ENCODE data around the gene KIDINS220. TPM values are rescaled to one million over a fixed set of nuclear protein-coding genes. Genes with fewer than 3 reads are reported as not detected.

Gene KIDINS220
- total RNA-seq, 2 experiments from 2014 or later = 22.7 to 24.4 TPM

DNA sequence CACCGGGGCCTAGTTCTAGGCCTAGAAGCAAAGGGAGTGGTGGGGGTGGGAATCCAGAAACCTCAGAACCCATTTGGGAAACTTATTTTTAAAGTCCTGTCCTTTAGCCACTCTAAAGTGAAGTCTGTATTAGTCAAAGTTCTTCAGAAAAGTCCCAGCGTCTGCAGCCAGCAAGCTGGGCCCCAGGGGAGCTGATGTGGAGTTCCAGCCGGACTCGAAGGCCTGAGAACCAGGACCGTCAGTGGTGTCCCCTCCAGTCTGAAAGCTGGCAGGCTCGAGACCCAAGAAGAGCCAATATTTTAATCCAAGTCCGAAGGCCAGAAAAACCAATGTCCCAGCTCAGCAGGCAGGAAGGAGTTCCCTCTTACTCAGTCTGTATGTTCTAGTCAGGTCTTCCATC, 123.1 kb downstream of the KIDINS220 start:
- DNase-seq (no peak), ATAC-seq (no peak)
- intact Hi-C loops (cut with DNase I, micrococcal nuclease) = no loop called here
- Mint-ChIP-seq H3K9me3 (ENCODE audit: low read depth) (peaks cover 7% of the 10 kb centered on the region), H3K27ac (no peak overlapping the region), H3K36me3 (ENCODE audit: low read depth) (no peaks in the 10 kb centered on the region), H3K4me3 (no peak overlapping the region), H3K27me3 (peaks cover 6% of the 10 kb centered on the region), H3K4me1 (no peaks in the 10 kb centered on the region)
- ChIA-PET POLR2A (no interaction called here), CTCF (interaction anchor here (0.8 kb wide), 1 partner anchor 723 kb away, joined by 3 read pairs; no protein-coding TSS in a partner anchor)

DNA sequence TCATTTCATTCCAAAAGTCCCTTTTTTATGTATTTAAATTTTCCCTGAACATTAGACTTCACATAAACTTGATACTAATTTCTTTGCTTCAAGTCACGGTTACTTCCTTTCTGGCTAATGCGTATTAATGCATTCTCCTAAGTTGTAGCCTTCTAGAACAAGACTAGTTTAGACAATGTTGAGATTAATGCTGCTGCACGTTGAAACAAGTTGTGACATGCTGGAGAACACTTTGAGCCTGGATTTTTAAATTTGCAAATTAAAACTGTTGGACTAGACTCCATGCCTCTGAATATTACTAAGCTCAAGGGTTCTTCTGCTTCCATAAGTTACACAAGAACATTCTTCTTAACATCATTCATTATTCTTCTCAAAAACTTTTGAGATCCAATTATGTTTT, 126.5 kb downstream of the KIDINS220 start:
- CTCF ChIA-PET = interaction anchor here (0.6 kb wide), 1 partner anchor 83 kb away, joined by 3 read pairs; no protein-coding TSS in a partner anchor
- Mint-ChIP-seq H3K9me3 (ENCODE audit: low read depth) (peaks cover 6% of the 10 kb centered on the region), H3K27me3 (peaks cover 6% of the 10 kb centered on the region), H3K4me1 (no peaks in the 10 kb centered on the region), H3K36me3 (ENCODE audit: low read depth) (no peaks in the 10 kb centered on the region), H3K4me3 (no peak overlapping the region), H3K27ac (no peak overlapping the region)
- POLR2A ChIA-PET = no interaction called here
- no peak for DNase-seq
- intact Hi-C loops (cut with DNase I, micrococcal nuclease) = no loop called here
- no peak for ATAC-seq

DNA sequence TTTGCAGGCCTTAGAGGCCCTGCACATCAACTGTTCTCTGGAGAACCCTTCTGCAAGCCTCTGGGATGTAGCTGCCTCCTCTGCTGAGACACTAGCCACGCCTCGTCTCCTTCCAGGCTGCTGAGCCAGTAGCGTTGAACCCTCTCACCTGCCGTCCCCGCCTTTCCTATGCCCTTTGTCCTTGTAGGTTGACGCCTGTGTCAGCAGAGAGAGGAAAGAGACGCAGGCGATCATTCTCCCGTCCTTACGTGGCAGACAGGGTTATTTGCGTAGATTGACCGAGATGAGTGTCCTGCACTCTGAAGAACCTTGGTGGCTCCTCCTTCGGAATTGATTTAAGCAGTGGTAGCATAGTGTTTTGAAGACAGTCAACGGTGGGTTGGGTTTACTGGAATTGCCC, 127.8 kb downstream of the KIDINS220 start:
- intact Hi-C loops (cut with DNase I, micrococcal nuclease) = no loop called here
- Mint-ChIP-seq H3K4me1 (no peaks in the 10 kb centered on the region), H3K9me3 (ENCODE audit: low read depth) (peaks cover 2% of the 10 kb centered on the region), H3K36me3 (ENCODE audit: low read depth) (no peaks in the 10 kb centered on the region), H3K4me3 (no peak overlapping the region), H3K27ac (no peak overlapping the region), H3K27me3 (peaks cover 3% of the 10 kb centered on the region)
- POLR2A ChIA-PET = no interaction called here
- ATAC-seq = no peak
- DNase-seq = no peak
- CTCF ChIA-PET = interaction anchor here (1.0 kb wide), 1 partner anchor 16 kb away, joined by 3 read pairs; no protein-coding TSS in a partner anchor

DNA sequence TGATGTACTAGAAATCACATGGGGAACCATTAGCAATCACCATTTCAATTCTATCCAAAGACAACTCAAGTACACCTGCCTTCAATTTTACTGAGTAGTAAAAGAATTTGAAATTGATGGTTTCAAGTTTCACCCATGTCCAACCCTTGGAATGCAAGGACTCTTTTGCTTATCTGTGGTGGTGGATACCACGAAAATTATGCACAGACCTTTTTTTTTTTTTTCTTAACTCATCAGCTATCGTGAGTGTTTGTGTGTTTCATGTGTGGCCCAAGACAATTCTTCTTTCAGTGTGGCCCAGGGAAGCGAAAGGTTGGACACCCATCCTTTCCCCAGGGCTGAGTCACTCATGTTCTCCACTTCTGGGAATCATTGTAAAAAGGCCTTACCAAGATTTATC, 132.5 kb downstream of the KIDINS220 start:
- CTCF ChIA-PET = interaction anchor here (0.6 to 0.9 kb wide), 3 partner anchors 17 to 573 kb away, joined by 3 to 5 read pairs (median 3); no protein-coding TSS in a partner anchor
- Mint-ChIP-seq H3K27ac (no peak overlapping the region), H3K36me3 (ENCODE audit: low read depth) (no peaks in the 10 kb centered on the region), H3K4me1 (no peaks in the 10 kb centered on the region), H3K9me3 (ENCODE audit: low read depth) (peaks cover 2% of the 10 kb centered on the region), H3K27me3 (no peaks in the 10 kb centered on the region), H3K4me3 (no peak overlapping the region)
- no peak for DNase-seq
- intact Hi-C loops (cut with DNase I, micrococcal nuclease) = no loop called here
- no peak for ATAC-seq
- POLR2A ChIA-PET = no interaction called here

DNA sequence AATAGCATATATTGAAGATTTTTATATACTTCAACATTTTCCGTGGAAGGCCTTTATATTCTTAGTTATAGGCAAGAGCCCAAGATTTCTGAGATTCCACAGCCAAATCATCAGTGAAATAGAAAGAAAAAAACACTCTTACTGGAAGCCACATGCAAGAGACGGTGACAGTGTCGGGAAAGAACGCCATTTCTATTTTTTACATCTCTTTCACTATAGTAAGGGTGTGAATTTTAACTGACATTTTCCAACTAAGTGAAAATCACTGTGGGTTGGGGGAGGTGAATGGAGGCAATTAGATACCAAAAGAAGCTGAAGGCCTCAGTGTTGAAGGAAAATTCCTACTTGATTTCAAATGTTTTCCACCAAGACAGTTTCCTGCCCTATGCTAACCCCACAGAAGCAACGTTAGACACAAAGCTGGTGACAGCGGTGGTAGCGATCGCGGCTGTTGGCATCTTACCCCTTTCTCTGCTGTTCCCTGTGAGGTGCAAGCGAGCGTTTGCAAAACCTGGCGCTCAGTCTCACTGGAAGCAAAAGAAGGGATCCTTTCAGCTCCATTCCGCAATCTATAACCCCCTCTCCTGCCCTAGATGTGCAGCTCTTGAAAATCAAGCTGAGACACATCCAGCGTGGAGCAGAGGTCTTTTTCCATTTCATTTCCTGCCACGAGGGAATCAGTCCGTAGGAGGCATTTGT, 135.6 kb downstream of the KIDINS220 start:
- Mint-ChIP-seq H3K36me3 (ENCODE audit: low read depth) (no peaks in the 10 kb centered on the region), H3K4me1 (no peaks in the 10 kb centered on the region), H3K27me3 (no peaks in the 10 kb centered on the region), H3K27ac (no peak overlapping the region), H3K9me3 (ENCODE audit: low read depth) (no peaks in the 10 kb centered on the region), H3K4me3 (no peak overlapping the region)
- intact Hi-C loops (cut with DNase I, micrococcal nuclease) = no loop called here
- POLR2A ChIA-PET = interaction anchor here (0.5 kb wide), 1 partner anchor 293 kb away, joined by 6 read pairs; no protein-coding TSS in a partner anchor
- CTCF ChIA-PET = interaction anchor here (1.0 kb wide), 1 partner anchor 9 kb away, joined by 3 read pairs; no protein-coding TSS in a partner anchor
- no peak for ATAC-seq
- no peak for DNase-seq

DNA sequence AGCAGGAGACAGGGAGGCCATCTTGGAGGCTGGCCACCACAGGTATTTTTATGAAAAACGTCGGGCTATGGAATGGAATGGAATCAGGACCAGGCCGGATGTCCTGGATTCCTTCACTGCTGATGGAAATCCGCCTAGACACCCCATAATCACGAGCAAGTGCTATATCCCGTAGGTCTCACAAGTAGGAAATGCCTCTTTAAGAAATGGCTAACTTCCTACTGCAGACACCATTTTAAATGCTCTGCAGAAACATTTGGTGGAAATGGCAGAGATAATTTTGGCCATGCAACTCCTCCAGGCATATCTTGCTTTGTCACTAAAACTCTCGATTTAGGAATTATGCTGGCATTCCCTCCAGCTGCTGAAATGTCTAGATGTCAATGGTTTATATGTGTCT, 137.6 kb downstream of the KIDINS220 start:
- intact Hi-C loops (cut with DNase I, micrococcal nuclease) = no loop called here
- Mint-ChIP-seq H3K9me3 (ENCODE audit: low read depth) (no peaks in the 10 kb centered on the region), H3K4me3 (no peak overlapping the region), H3K27ac (no peak overlapping the region), H3K27me3 (no peaks in the 10 kb centered on the region), H3K4me1 (no peaks in the 10 kb centered on the region), H3K36me3 (ENCODE audit: low read depth) (no peaks in the 10 kb centered on the region)
- no peak for ATAC-seq
- POLR2A ChIA-PET = no interaction called here
- CTCF ChIA-PET = interaction anchor here (0.6 kb wide), 1 partner anchor 624 kb away, joined by 3 read pairs; no protein-coding TSS in a partner anchor
- DNase-seq = no peak

DNA sequence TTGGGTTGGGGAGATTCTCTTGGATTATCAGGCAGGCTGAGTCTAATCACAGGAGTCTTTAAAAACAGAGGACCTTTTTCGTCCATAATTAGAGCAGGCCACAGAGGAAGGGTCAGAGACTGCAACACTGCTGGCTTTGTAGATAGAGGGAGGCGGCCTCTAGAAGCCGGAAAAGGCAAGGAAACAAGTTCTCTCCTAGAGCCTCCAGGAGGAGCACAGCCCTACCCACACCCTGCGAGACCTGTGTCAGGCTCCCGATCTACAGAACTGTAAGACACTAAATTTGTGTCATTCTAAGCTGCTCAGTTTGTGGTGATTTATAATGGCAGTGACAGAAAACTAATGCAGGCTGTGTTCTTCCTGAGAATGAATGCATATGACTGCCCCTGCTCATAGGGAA, 140.2 kb downstream of the KIDINS220 start:
- POLR2A ChIA-PET = no interaction called here
- no peaks in the 10 kb centered on the region for H3K9me3 Mint-ChIP-seq (ENCODE audit: low read depth)
- no peak overlapping the region for H3K4me3 Mint-ChIP-seq
- H3K27ac Mint-ChIP-seq = no peak overlapping the region
- no peaks in the 10 kb centered on the region for H3K4me1 Mint-ChIP-seq
- CTCF ChIA-PET = no interaction called here
- intact Hi-C loops (cut with DNase I, micrococcal nuclease) = no loop called here
- ATAC-seq = no peak
- H3K36me3 Mint-ChIP-seq (ENCODE audit: low read depth) = no peaks in the 10 kb centered on the region
- peaks cover 8% of the 10 kb centered on the region for H3K27me3 Mint-ChIP-seq
- DNase-seq = no peak

DNA sequence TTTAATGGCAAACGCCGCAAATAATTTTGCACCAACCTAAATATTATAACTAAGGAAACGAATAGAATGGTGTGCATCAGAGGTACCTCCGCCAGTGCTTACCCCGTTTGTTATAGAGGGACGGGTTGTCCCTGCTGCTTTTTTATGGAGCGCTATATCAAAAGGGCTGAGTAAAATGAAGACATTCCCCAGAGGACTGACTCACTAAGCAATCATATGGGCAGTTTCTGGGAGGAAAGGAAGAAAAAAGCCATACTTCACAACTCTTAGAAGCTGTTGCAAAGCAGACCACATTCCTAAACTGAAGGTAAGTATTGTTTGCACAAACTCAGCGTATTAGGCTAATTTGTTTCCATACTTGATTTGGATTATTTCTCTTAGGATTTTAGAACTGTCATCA, 142.7 kb downstream of the KIDINS220 start:
- Mint-ChIP-seq H3K36me3 (ENCODE audit: low read depth) (no peaks in the 10 kb centered on the region), H3K27ac (no peak overlapping the region), H3K27me3 (peaks cover 19% of the 10 kb centered on the region), H3K9me3 (ENCODE audit: low read depth) (no peaks in the 10 kb centered on the region), H3K4me3 (no peak overlapping the region), H3K4me1 (no peaks in the 10 kb centered on the region)
- no peak for ATAC-seq
- ChIA-PET POLR2A (no interaction called here), CTCF (interaction anchor here (0.5 kb wide), 1 partner anchor 1538 kb away, joined by 3 read pairs; no protein-coding TSS in a partner anchor)
- intact Hi-C loops (cut with DNase I, micrococcal nuclease) = no loop called here
- no peak for DNase-seq

DNA sequence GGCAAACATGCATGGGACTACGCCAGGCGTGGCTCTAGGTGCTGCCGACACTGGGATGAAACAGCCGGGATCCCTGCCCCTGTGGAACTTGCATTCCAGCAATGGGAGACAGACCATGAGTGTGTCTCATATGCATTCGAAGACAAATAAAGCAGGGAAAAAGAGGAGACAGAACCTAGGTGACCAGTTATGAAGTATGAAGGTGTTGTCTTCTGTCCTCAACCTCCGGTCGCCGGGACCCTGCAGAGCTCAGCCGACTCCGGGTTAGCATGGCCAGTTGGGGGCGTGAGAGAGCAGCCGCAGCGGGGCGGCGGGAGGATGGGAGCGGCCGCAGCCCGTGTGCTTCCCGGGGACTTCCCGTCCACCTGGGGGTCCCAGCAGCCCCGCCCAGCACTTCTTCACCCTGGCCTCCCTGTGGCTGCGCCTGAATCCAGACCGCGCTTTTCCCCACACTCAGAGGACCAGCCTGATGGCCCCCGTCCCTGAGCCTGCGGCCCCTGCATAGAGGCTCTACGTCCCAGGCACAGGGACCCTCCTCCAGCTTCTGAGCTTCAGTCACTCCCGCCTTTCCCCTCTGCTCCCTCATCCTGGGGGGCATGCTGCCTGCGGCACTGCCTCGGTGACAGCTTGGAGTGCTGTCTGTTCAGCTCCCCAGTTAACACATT, 144.1 kb downstream of the KIDINS220 start:
- Mint-ChIP-seq H3K4me1 (no peaks in the 10 kb centered on the region), H3K9me3 (ENCODE audit: low read depth) (no peaks in the 10 kb centered on the region), H3K27me3 (peaks cover 21% of the 10 kb centered on the region), H3K27ac (no peak overlapping the region), H3K4me3 (no peak overlapping the region), H3K36me3 (ENCODE audit: low read depth) (peaks cover 2% of the 10 kb centered on the region)
- CTCF ChIA-PET = interaction anchor here (0.5 to 1.4 kb wide), 15 partner anchors 8 to 1596 kb away, joined by 3 to 4 read pairs (median 3); no protein-coding TSS in a partner anchor
- peak; percentile 84 for ATAC-seq
- POLR2A ChIA-PET = interaction anchor here (1.1 kb wide), 1 partner anchor 11 kb away, joined by 3 read pairs; the partner anchor contains the start of gene ID2
- DNase-seq = peak; percentile 75
- intact Hi-C loops (cut with DNase I, micrococcal nuclease) = loop anchor here (1.0 to 2.0 kb wide), 3 partner anchors 68 to 294 kb away; no protein-coding TSS in a partner anchor

DNA sequence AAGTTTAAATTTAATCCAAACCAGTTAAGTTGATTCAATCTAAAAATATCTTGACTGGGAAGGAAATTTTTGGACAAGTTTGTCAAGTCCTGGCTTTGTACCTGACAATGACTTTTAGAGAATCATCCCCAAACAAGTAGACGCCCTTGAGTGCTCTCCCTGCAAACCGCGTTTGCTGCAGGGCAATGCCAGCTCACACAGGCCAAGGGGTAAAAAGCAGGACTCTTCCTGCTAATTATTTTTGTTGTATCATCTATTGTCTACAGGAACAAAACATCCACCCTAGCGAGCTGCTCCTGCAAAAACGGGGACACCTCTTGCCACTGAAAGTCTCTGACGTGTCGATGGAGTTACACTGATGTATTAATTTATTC, 144.6 kb downstream of the KIDINS220 start:
- no peaks in the 10 kb centered on the region for H3K4me1 Mint-ChIP-seq
- no peak overlapping the region for H3K27ac Mint-ChIP-seq
- intact Hi-C loops (cut with DNase I, micrococcal nuclease) = loop anchor here (1.0 to 2.0 kb wide), 3 partner anchors 68 to 294 kb away; no protein-coding TSS in a partner anchor
- H3K9me3 Mint-ChIP-seq (ENCODE audit: low read depth) = no peaks in the 10 kb centered on the region
- no peak for ATAC-seq
- H3K4me3 Mint-ChIP-seq = no peak overlapping the region
- peaks cover 21% of the 10 kb centered on the region for H3K27me3 Mint-ChIP-seq
- DNase-seq = no peak
- H3K36me3 Mint-ChIP-seq (ENCODE audit: low read depth) = peaks cover 2% of the 10 kb centered on the region
- CTCF ChIA-PET = interaction anchor here (0.5 to 1.4 kb wide), 16 partner anchors 8 to 1596 kb away, joined by 3 to 4 read pairs (median 3); no protein-coding TSS in a partner anchor
- POLR2A ChIA-PET = interaction anchor here (1.1 kb wide), 1 partner anchor 11 kb away, joined by 3 read pairs; the partner anchor contains the start of gene ID2

DNA sequence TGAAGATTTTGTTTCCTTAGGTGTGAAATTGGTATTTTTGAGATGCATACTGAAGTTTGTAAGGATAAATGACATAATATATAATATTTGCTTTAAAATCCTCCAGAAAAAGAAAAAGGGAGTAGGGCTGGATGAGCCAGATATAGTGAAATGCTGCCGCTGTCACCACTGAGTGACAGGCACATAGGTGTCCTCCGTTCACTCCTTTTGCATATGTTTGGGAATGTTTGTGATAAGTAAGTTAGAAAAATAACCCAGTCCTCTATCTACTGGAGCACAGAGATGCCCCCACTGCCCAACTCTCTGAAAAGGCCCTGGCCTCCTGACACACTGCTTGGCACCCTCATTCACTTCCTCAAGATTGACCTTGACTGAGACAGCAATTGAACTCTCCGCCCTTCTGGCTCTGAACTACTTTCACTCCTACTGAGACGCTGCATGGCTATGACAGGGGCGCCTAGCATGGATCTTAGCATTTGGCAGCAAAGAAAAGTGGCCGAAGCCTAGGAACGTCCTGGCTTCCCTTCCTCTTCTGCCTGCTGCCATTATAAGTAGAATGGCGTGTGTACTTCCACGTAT, 145.5 kb downstream of the KIDINS220 start:
- no peak overlapping the region for H3K27ac Mint-ChIP-seq
- intact Hi-C loops (cut with DNase I, micrococcal nuclease) = loop anchor here (2.0 kb wide), 2 partner anchors 69 to 295 kb away; no protein-coding TSS in a partner anchor
- peaks cover 21% of the 10 kb centered on the region for H3K27me3 Mint-ChIP-seq
- ChIA-PET CTCF (interaction anchor here (0.9 kb wide), 1 partner anchor 767 kb away, joined by 3 read pairs; no protein-coding TSS in a partner anchor), POLR2A (interaction anchor here (0.7 kb wide), 1 partner anchor 30 kb away, joined by 4 read pairs; no protein-coding TSS in a partner anchor)
- H3K9me3 Mint-ChIP-seq (ENCODE audit: low read depth) = no peaks in the 10 kb centered on the region
- H3K36me3 Mint-ChIP-seq (ENCODE audit: low read depth) = peaks cover 2% of the 10 kb centered on the region
- no peak overlapping the region for H3K4me3 Mint-ChIP-seq
- no peaks in the 10 kb centered on the region for H3K4me1 Mint-ChIP-seq
- DNase-seq = no peak
- ATAC-seq = no peak

All from activated CD4-positive, alpha-beta T cell treated with anti-CD3 and anti-CD28 coated beads for 36 hours (primary cell).